Stimulated activated CD8-positive, alpha-beta memory T cell treated with anti-CD3 and anti-CD28 coated beads, Interleukin-7, amount 100 ng/mL, for 24 hours (primary cell): ENCODE measurements around the gene DFFA.
"Not testable (repeated sequence)": the region's sequence is repeated elsewhere in the genome, so short reads cannot be mapped to it uniquely, and the experiment has no call there.

ENCODE experiments used
- DNase-seq: peaks from one replicate; pipeline ENCODE4 v3.0.0-alpha.2; 2020; ENCODE audit warnings: low read depth

DFFA gene

DNA sequence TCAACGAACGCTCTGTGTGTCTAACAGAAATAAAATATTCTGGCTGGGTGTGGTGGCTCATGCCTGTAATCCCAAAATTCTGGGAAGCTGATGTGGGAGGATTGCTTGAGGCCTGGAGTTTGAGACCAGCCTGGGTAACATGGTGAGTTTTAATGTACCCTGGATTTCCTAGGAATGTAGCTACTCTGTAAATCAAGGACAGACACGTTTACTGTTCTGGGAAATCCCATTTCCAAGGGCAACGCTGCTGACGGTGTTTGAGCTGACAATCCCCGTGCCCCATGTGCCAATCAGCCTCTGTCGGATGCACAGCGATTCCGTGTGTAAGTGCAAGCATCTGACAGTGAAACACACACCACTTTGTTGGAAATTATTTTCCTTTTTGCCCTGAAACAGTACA lies 14.5 kb downstream of the DFFA start:
- DNase-seq, result no peak

- DNase-seq, result not testable (repeated sequence)
These were observed 14.9 kb downstream of the DFFA start for GRCh38 chr1:10457462-10457861.

- no peak for DNase-seq
These were observed 15.7 kb downstream of the DFFA start for GRCh38 chr1:10456661-10457060.

GRCh38 chr1:10456048-10456447 lies 16.3 kb downstream of the DFFA start:
- DNase-seq, result no peak

GRCh38 chr1:10451287-10451686 lies 21.0 kb downstream of the DFFA start:
- DNase-seq, result no peak

GRCh38 chr1:10450836-10451235 lies 21.5 kb downstream of the DFFA start:
- no peak for DNase-seq

GRCh38 chr1:10450156-10450814 lies 22.0 kb downstream of the DFFA start:
- DNase-seq, result no peak

GRCh38 chr1:10449751-10450150 lies 22.6 kb downstream of the DFFA start, which contains the start of gene CORT:
Gene CORT (plus strand): TSS chr1:10450031. CDS start chr1:10450224, 193 bp downstream.
- no peak for DNase-seq

GRCh38 chr1:10446790-10447422 lies 25.4 kb downstream of the DFFA start:
- no peak for DNase-seq

DNA sequence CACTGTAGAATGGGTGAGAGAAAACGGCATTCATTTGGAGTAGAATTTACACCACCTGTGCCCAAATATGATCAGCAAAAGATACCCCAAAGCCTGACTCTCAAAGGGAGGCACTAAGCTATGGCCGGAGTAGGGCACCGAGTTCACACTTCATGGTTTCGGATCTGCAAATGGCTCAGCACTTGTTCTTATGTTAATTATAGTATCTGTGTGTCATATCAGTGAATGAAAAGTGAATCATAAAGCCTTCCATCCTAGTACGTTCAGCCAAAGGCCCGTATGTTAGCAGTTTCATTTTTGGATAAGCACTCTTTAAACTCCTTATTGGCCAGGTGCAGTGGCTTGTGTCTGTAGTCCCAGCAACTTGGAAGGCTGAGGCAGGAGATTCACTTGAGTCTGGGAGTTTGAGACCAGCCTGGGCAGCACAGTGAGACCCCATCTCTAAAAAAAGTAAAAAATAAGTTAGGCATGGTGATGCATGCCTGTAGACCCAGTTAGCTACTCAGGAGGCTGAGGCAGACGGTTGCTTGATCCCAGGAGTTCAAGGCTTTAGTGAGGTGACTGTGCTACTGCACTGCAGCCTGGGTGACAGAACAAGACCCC lies 27.4 kb downstream of the DFFA start:
- no peak for DNase-seq

DNA sequence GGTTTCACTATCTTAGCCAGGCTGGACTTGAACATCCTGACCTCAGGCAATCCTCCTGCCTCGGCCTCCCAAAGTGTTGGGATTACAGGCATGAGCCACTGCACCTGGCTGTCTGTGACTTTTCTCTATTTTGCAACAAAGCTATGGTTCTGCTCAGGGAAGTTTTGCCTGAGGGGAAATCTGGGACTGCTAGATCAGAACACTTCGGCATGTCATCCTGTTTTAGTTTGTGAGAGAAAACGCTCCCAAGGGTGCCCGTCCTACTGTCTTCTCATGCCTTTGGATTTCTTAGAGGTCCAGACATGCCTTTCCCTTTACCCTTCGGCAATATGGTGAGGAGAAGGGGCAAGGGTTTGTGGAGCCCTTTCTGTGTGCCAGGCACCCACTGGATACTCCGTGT lies 28.1 kb downstream of the DFFA start:
- DNase-seq, result no peak

- no peak for DNase-seq
These were observed 31.5 kb downstream of the DFFA start for GRCh38 chr1:10440794-10441193.

GRCh38 chr1:10440305-10440704 lies 32.0 kb downstream of the DFFA start:
- DNase-seq, result no peak

DNA sequence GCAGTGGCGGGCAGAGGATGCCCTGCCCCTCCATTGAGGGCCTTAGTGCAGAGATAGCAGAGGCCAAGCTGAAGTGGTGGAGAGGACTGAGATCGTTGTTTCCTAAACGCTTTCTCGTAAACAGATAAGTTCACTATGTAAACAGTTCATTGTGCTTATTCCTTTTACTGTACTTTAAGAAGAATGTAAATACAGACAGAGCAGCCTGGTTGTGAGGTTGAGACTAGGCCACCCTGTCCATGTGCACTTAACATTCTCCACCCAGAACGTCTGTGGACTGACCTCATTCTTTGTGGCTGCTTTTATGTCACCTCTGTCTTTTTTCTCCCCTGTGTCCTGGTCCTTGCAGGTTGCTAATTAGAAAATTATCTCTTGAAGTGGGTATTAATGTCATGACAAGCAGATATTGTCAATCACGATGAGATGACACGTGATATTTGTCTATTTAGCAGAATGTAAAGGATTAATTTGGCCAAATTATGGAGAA lies 33.6 kb downstream of the DFFA start:
- DNase-seq, result no peak

DNA sequence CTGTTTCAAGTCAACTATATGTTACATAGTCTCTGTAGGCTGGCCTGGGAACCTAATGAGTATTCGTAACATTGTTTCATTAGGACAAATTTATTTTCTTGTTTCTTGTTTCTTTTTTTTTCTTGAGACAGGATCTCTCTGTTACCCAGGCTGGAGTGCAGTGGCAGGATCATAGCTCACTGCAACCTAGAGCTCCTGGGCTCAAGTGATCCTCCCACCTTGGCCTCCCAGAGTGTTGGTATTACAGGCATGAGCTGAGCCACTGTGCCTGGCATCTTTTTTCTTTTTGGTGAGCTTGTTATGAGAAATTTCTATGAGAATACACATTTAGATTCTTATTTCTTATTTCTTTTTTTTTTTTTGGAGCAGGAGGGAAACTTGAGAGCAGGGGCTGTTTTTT lies 35.3 kb downstream of the DFFA start:
- DNase-seq, result no peak

DNA sequence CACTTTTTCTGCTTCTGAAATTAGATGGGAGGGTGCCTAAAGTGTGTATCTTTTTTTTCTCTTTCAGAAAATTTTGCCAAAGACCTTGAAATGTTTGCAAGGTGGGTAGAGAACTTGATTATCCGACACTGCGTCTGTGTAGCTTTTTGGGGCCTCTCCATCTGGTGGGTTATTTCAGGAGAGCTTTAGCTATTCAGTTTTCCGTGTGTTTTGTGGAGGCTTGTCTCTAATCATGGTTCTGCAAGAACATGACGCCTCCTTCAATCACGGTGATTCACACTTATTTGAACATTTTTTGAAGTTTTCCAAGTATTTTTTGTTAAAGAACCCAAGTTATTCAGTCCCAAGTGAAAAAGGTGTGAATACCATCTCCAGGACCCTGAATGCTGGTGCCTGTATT lies 37.7 kb downstream of the DFFA start:
- no peak for DNase-seq

GRCh38 chr1:10433790-10434189 lies 38.5 kb downstream of the DFFA start:
- DNase-seq, result no peak

GRCh38 chr1:10432910-10433700 lies 39.2 kb downstream of the DFFA start:
- DNase-seq, result no peak

- DNase-seq, result no peak
These were observed 41.1 kb downstream of the DFFA start for GRCh38 chr1:10431070-10431730.

GRCh38 chr1:10430216-10431069 lies 41.9 kb downstream of the DFFA start, which contains the start of gene CENPS:
Gene CENPS (plus strand): TSS chr1:10430433. CDS start chr1:10430518, 85 bp downstream.
- peak; percentile 86 for DNase-seq

- no peak for DNase-seq
These were observed 42.5 kb downstream of the DFFA start for GRCh38 chr1:10429868-10430215.
